GM12878 (cell line): Measurements from ENCODE around the gene RPAP3. TPM values are rescaled to one million over a fixed set of nuclear protein-coding genes. Genes with fewer than 3 reads are reported as not detected.

Experiments used
- ATAC-seq: fragments of 200-7000 bp; cut with Tn5 transposase; 3 replicates; pipeline ENCODE4 v1.9.1; 2020; ENCODE audit warnings: mild to moderate bottlenecking, moderate library complexity
- BruUV-seq: library from RNA; stranded (reverse); fragments of 400-500 nt; replicated peaks from 2 replicates; lab custom pipeline; 2021; lab: Mats Ljungman, UMichigan
- CTCF ChIA-PET: fragments of 300-600 bp; sonication (Branson Sonifier 250); formaldehyde crosslinking; extraction: SDS; loops from one replicate; lab custom pipeline; 2021; ENCODE audit warnings: inconsistent platforms; lab: Yijun Ruan, JAX
- POLR2A ChIA-PET: fragments of 350-600 bp; formaldehyde crosslinking; extraction: SDS; loops from one replicate; lab custom pipeline; 2021; ENCODE audit warnings: inconsistent platforms; lab: Charles Lee
- RAD21 ChIA-PET: fragments of 300-600 bp; sonication (Branson Sonifier 250); formaldehyde crosslinking; loops from one replicate; lab custom pipeline; 2023; ENCODE audit warnings: antibody characterized with exemption; ENCODE audit not compliant: unreplicated experiment; lab: Charles Lee
- SMC1A ChIA-PET: fragments of 300-600 bp; sonication (Branson Sonifier 250); formaldehyde crosslinking; loops from one replicate; lab custom pipeline; 2023; ENCODE audit not compliant: unreplicated experiment, uncharacterized antibody; lab: Charles Lee
- DNase-seq: peaks from one replicate; pipeline ENCODE4 v3.0.0-alpha.2; 2011; ENCODE audit warnings: low read depth, low spot score
- FAIRE-seq: peaks from 3 replicates; lab custom pipeline; 2011; peaks lifted over from hg19 to GRCh38; lab: Jason Lieb, UNC
- H2AFZ ChIP-seq: 2 replicates; pipeline ENCODE4 v1.6.0; 2011; ENCODE audit warnings: low read depth, low read length, control low read depth; ENCODE audit not compliant: control insufficient read depth
- H3K27ac ChIP-seq: 2 replicates; pipeline ENCODE4 v1.5.1; 2011; ENCODE audit warnings: control low read depth; ENCODE audit not compliant: control insufficient read depth, insufficient read depth
- H3K27me3 ChIP-seq, 2 experiments: replicated peaks in 1 of 2; 2 replicates each; pipeline versions ENCODE4 v1.6.0 to v1.6.1; 2011; ENCODE audit warnings: low read length in 1 of 2; ENCODE audit not compliant: control insufficient read depth in 2 of 2, insufficient read depth in 2 of 2
- H3K36me3 ChIP-seq, 2 experiments: 2 replicates each; pipeline ENCODE4 v1.5.1; 2011; ENCODE audit warnings: low read length in 1 of 2; ENCODE audit not compliant: control insufficient read depth in 2 of 2, insufficient read depth in 2 of 2
- H3K4me1 ChIP-seq: 2 replicates; pipeline ENCODE4 v1.6.1; 2011; ENCODE audit warnings: mild to moderate bottlenecking, low read length, moderate library complexity, mixed read lengths; ENCODE audit not compliant: control insufficient read depth, insufficient read depth
- H3K4me2 ChIP-seq: 2 replicates; pipeline ENCODE4 v1.6.0; 2011; ENCODE audit warnings: control low read depth; ENCODE audit not compliant: control insufficient read depth, insufficient read depth
- H3K4me3 ChIP-seq: fragments of 200-600 bp; sonication (generic); 2 replicates; pipeline ENCODE4 v1.5.1; 2016
- H3K79me2 ChIP-seq: 2 replicates; pipeline ENCODE4 v1.6.0; 2011; ENCODE audit warnings: low read length; ENCODE audit not compliant: control insufficient read depth, insufficient read depth
- H3K9ac ChIP-seq: 2 replicates; pipeline ENCODE4 v1.8.0; 2011; ENCODE audit warnings: low read length, control low read depth, mixed read lengths; ENCODE audit not compliant: control insufficient read depth, insufficient read depth
- H3K9me3 ChIP-seq: replicated peaks from 3 replicates; pipeline ENCODE4 v1.5.1; 2011; ENCODE audit warnings: mild to moderate bottlenecking, low read length; ENCODE audit not compliant: control insufficient read depth, insufficient read depth
- H4K20me1 ChIP-seq: 2 replicates; pipeline ENCODE4 v1.6.0; 2011; ENCODE audit not compliant: control insufficient read depth, insufficient read depth
- CHD2 ChIP-seq: IDR thresholded peaks from 2 replicates; pipeline ENCODE4 v1.6.1; 2011; ENCODE audit warnings: low read depth, low read length, improper control_type of control experiment, borderline replicate concordance
- GABPA ChIP-seq: IDR thresholded peaks from 2 replicates; pipeline ENCODE4 v1.6.1; 2014; ENCODE audit warnings: antibody characterized with exemption, low read depth, mild to moderate bottlenecking, inconsistent platforms
- HDAC6 ChIP-seq: fragments of 200-600 bp; sonication (generic); IDR thresholded peaks from one replicate; pipeline ENCODE4 v1.8.0; 2017; ENCODE audit warnings: antibody characterized with exemption; ENCODE audit not compliant: unreplicated experiment
- IRF5 ChIP-seq: fragments of 450-650 bp; IDR thresholded peaks from 2 replicates; pipeline ENCODE4 v1.6.1; 2017; ENCODE audit warnings: borderline replicate concordance
- PRDM15 ChIP-seq: fragments of 450-650 bp; formaldehyde crosslinking; IDR thresholded peaks from 2 replicates; pipeline ENCODE4 v1.4.0; 2020; ENCODE audit warnings: mild to moderate bottlenecking, moderate library complexity
- RBBP5 ChIP-seq: fragments of 200-600 bp; sonication (generic); conservative IDR thresholded peaks from 2 replicates; pipeline ENCODE4 v1.6.1; 2016
- SMC3 ChIP-seq: IDR thresholded peaks from 2 replicates; pipeline ENCODE4 v1.6.1; 2011; ENCODE audit warnings: low read length, improper control_type of control experiment, borderline replicate concordance
- STAT3 ChIP-seq: IDR thresholded peaks from 2 replicates; pipeline ENCODE4 v1.6.1; 2011; ENCODE audit warnings: low read depth, low read length, improper control_type of control experiment
- WGBS: methylation state at CpG from one replicate; pipeline ENCODE4 v1.1.6; 2016; ENCODE audit warnings: low lambda C conversion rate; ENCODE audit not compliant: insufficient replicate concordance, insufficient coverage; ENCODE audit errors: missing lambda C conversion rate; 5-methylcytosine and 5-hydroxymethylcytosine counted together
- in situ Hi-C: fragments of 300-500 bp; cut with MboI; formaldehyde crosslinking; loops from 9 replicates; pipeline ENCODE4 v1.14.3; 2018; ENCODE audit warnings: mixed read lengths
- intact Hi-C: fragments of 100-400 bp; cut with micrococcal nuclease; formaldehyde crosslinking; loops from one replicate; pipeline ENCODE4 v1.14.2; 2022; ENCODE audit not compliant: unreplicated experiment
- polyA plus RNA-seq, 11 experiments: library from polyadenylated mRNA; depleted of rRNA in 4 of 11; unstranded in 6 of 11; stranded (reverse) in 5 of 11; fragments of >200 nt; fragmentation: Nextera tagmentation in 4 of 11; fragmentation: Illumina TruSeq in 1 of 11; extraction: Ambion mirVana in 4 of 11; extraction: Trizol in 1 of 11; gene quantifications; 1 replicate in 1 of 11; 2 replicates in 10 of 11; pipeline versions ENCODE4 v1.2.1 to v1.2.3, GENCODE V29; 2011 to 2016; ENCODE audit warnings: inconsistent platforms in 2 of 11, missing spikeins in 2 of 11, low read depth in 1 of 11
- total RNA-seq, 4 experiments: library from RNA; depleted of rRNA in 3 of 4; stranded (reverse); fragments of >200 nt in 3 of 4; fragmentation: Illumina TruSeq in 1 of 4; extraction: Trizol in 1 of 4; gene quantifications; 2 replicates each; pipeline versions ENCODE4 v1.2.1 to v1.2.3, GENCODE V29; 2013 to 2021

The RPAP3 gene
- total and polyA plus RNA-seq, 10 of the 15 experiments (the other 5 are each of a cell fraction or from before 2014, with no cell fraction given) = 14.1 to 50.6 (median 28.4) TPM

GRCh38 chr12:47752121-47752520 lies 46.3 kb upstream of the RPAP3 start:
- CTCF ChIA-PET = interaction anchor here (9.4 to 14.5 kb wide), 3 partner anchors 8 to 36 kb away, joined by 86 to 507 read pairs (median 166); partner anchors contain the start of gene SLC48A1
- SMC1A ChIA-PET = interaction anchor here (10.3 to 12.2 kb wide), 2 partner anchors 8 to 16 kb away, joined by 97 to 277 read pairs; no protein-coding TSS in a partner anchor
- no peak for ATAC-seq

GRCh38 chr12:47751561-47751960 lies 45.7 kb upstream of the RPAP3 start:
- Histone ChIP-seq H3K4me2 (no peak overlapping the region), H3K9ac (no peak overlapping the region), H3K27ac (no peak overlapping the region), H3K36me3 (no peaks in the 10 kb centered on the region), H3K27me3 (no peaks in the 10 kb centered on the region), H3K79me2 (no peaks in the 10 kb centered on the region), H3K4me1 (peaks cover 36% of the 10 kb centered on the region), H2AFZ (no peak overlapping the region), H3K9me3 (no peaks in the 10 kb centered on the region), H4K20me1 (no peaks in the 10 kb centered on the region), H3K4me3 (no peak overlapping the region)
- POLR2A ChIA-PET = no interaction called here
- intact Hi-C loops (no loop called here), in situ Hi-C loops (no loop called here)
- RAD21 ChIA-PET = interaction anchor here (12.6 kb wide), 1 partner anchor 9 kb away, joined by 237 read pairs; no protein-coding TSS in a partner anchor
- DNase-seq = no peak
- WGBS = 78% methylated on average over 9 of the region's 9 CpGs
- SMC1A ChIA-PET = interaction anchor here (0.6 to 10.3 kb wide), 2 partner anchors 9 to 17 kb away, joined by 3 to 97 read pairs; no protein-coding TSS in a partner anchor
- ATAC-seq = no peak
- no TSS peak for BruUV-seq
- CTCF ChIA-PET = interaction anchor here (9.4 to 14.5 kb wide), 2 partner anchors 8 to 17 kb away, joined by 166 to 507 read pairs; partner anchors contain the start of gene SLC48A1
- no peak for FAIRE-seq
- no peak for TF ChIP-seq SMC3
- TF ChIP-seq GABPA = no peak
- no peak for TF ChIP-seq RBBP5
- no peak for TF ChIP-seq STAT3
- TF ChIP-seq IRF5 = no peak
- TF ChIP-seq CHD2 = no peak
- TF ChIP-seq PRDM15 (CRISPR knock-in tag) = no peak

More at GRCh38 chr12:47752121-47752520, 46.3 kb upstream of the RPAP3 start:
- Histone ChIP-seq H3K4me1 (peaks cover 37% of the 10 kb centered on the region), H3K4me3 (no peak overlapping the region), H3K36me3 (no peaks in the 10 kb centered on the region), H3K27me3 (no peaks in the 10 kb centered on the region), H2AFZ (no peak overlapping the region), H3K27ac (no peak overlapping the region), H3K9me3 (no peaks in the 10 kb centered on the region), H4K20me1 (no peaks in the 10 kb centered on the region), H3K79me2 (no peaks in the 10 kb centered on the region), H3K4me2 (no peak overlapping the region), H3K9ac (no peak overlapping the region)
- BruUV-seq = no TSS peak
- DNase-seq (no peak), FAIRE-seq (no peak)
- ChIA-PET POLR2A (no interaction called here), RAD21 (interaction anchor here (12.6 kb wide), 1 partner anchor 10 kb away, joined by 237 read pairs; no protein-coding TSS in a partner anchor)
- WGBS = 82% methylated on average over 4 of the region's 4 CpGs
- in situ Hi-C loops (no loop called here), intact Hi-C loops (no loop called here)
- TF ChIP-seq HDAC6 = no peak
